HL-60 (cell line): ENCODE measurements around the gene BOK.

Source experiments
- CTCF ChIP-seq: IDR thresholded peaks from one replicate; pipeline ENCODE4 v1.5.1; 2011; ENCODE audit warnings: low read length, control low read depth, inconsistent platforms; ENCODE audit not compliant: insufficient read depth
- SPI1 ChIP-seq: IDR thresholded peaks from 2 replicates; pipeline ENCODE4 v1.6.1; 2012; ENCODE audit warnings: low read depth, mild to moderate bottlenecking, borderline replicate concordance

GRCh38 chr2:241609859-241610793 is 51.6 kb downstream of the BOK start:
- TF ChIP-seq CTCF (no peak), SPI1 (no peak)
